GM21786 (cell line): ENCODE measurements around the gene KCNQ4.

Experiments
- ATAC-seq: cut with Tn5 transposase; IDR thresholded peaks from one replicate; pipeline ENCODE4 v1.9.1; 2021; ENCODE audit not compliant: unreplicated experiment

The KCNQ4 gene

GRCh38 chr1:40776236-40777072 lies 7.1 kb upstream of the KCNQ4 start:
- no peak for ATAC-seq

DNA sequence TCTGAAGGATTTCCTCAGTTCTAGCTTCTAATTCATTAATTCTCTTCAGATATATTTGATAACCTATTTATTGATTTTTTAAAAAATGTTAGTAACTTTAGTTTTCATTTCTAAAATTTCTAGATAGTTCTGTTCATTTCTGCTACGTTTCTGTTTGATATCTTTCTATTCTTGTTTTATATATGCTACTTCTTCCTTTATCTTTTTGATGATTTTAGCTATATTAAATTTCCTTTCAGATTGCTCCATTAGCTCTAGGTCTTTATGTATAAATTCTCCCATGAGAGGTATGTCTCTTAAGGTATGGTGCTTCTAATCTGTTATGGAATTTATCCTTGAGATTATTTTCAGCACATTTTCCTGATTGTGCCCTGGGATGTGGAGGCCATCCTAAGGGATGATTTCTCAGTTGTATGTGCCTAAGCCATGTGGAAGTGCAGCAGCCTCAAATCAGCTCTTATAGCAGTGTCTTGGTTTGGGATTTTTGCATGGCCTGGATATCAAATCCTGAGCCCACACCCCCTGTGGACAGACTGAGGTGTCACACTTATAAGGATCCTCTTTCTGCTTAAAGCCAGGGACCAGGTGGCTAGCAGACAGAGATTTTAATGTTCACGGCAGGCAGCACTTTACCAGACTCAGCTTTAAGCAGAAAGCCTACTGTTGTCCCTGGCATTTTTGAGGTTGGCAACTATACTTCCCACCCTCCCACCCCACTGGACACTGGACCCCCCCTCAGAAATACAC lies 6.2 kb upstream of the KCNQ4 start:
- ATAC-seq: no peak

DNA sequence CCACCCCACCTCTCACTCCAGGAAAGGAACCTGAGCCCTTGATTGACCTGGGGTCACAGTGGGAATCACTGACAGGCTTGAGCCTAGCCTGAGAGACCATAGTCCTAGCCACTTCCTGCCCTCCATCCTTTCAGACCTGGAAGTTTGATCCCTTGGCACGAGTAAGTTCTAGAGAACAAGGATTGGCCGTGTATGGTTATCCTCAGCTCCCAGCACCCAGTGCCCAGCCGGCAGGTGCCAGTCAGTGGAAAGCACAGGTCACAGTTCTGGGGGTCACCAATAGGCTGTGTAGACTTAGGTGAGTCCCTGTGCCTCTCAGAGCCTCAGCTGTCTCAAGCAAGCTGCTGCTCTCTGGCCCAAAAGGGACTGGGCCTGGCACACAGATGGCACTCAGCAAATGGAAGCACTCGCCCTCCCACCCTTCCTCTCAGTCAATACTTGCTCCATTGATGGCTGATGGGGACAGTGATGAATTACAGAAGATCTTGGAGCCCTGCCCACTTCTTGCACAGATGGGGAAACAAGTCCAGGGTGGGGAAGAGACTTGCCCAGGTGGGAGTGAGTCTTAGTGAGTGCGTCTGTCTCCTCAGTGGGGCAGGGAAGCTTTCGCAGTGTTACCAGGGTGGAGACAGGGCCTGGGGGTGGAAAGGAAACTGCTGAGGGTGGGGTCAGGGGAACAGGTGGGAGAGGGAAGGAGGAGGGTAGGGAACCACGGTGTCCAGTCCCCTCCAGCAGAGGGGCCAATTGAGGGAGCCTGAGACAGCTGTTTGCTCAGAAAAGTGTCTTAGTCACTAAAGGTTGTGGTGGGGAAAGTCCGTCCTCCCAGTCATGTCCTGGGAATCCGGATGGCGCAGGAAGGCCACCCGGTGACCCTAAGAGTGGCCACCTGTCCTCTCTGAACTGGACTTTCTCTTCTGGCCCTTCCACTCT lies 2.6 kb upstream of the KCNQ4 start:
- ATAC-seq: no peak

- ATAC-seq: no peak
Measured at GRCh38 chr1:40781608-40781971, 2.0 kb upstream of the KCNQ4 start.

GRCh38 chr1:40782371-40782956 lies 1.1 kb upstream of the KCNQ4 start:
- no peak for ATAC-seq

GRCh38 chr1:40784141-40784770 lies 669 bp downstream of the KCNQ4 start:
- no peak for ATAC-seq

- ATAC-seq: no peak
Measured at GRCh38 chr1:40784771-40785151, 1.2 kb downstream of the KCNQ4 start.

- ATAC-seq: no peak
Measured at GRCh38 chr1:40785446-40785845, 1.9 kb downstream of the KCNQ4 start.

- no peak for ATAC-seq
Measured at GRCh38 chr1:40786171-40786994, 2.8 kb downstream of the KCNQ4 start.

GRCh38 chr1:40786995-40787705 lies 3.6 kb downstream of the KCNQ4 start:
- no peak for ATAC-seq

DNA sequence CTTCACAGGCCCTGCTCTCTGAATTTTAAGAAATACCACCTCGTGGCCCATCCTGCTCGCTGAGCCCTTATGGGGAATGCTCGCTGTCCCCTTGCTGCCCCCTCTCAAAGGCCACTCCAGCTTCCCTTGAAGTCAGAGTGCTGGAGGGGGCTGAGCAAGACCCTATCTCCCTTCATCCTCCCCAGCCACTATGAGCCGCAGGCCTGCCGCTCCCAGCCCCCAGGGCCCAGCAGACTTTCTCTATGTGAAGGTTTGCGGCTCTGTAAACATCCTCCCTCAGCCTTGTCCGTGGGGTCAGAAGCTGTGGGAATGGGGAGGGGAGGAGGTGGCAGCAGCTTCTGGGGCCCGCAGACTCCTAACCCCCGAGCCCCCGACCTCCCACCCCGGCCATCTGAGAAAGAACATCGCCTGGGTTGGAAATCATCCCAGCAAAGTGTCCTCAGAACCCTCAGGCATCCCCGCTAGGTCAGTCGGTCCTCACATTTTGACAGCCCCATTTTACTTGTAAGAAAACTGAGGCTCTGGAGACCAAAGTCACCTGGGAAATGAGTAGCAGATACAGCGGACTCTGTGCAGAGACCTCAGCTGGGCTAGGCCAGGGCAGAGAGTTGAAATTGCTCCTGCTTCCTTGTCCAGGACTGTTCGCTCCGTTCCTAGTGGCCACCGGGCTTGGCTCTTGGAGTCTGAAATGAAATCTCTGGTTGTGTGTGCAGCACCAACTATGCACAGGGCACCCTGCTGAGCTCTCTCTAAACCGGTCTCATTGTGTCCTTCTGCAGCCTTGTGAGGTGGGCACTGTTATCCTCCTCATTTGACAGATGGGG lies 4.4 kb downstream of the KCNQ4 start:
- no peak for ATAC-seq

GRCh38 chr1:40788561-40789341 lies 5.2 kb downstream of the KCNQ4 start:
- no peak for ATAC-seq

- no peak for ATAC-seq
Measured at GRCh38 chr1:40789342-40789598, 5.7 kb downstream of the KCNQ4 start.

GRCh38 chr1:40789661-40790430 lies 6.3 kb downstream of the KCNQ4 start:
- no peak for ATAC-seq

GRCh38 chr1:40792036-40792435 lies 8.4 kb downstream of the KCNQ4 start:
- no peak for ATAC-seq

- ATAC-seq: no peak
Measured at GRCh38 chr1:40793617-40794016, 10.0 kb downstream of the KCNQ4 start.

DNA sequence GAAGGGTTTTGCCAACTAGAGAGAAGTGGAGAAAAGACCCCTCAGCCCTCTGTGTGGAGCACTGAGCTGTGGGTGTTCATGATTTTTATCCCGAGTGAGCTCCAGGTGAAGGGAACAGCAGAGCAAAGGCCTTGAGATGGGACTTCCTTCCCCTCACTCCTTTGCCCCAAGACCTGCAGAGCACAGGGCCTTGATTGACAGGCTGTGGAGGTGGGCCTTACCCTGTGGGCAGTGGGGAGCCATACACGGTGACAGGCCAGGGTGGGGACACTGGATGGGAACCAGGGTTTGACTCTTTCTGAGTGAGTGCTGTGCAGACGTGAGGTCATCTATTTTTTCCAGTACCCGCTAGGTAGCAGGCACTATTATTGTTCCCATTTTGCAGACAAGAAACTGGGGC lies 10.5 kb downstream of the KCNQ4 start:
- no peak for ATAC-seq
